ENCODE data around the gene GDF10. TPM values are rescaled to one million over a fixed set of nuclear protein-coding genes. Genes with fewer than 3 reads are reported as not detected.

GDF10 gene
- total RNA-seq, 4 donors from 2014 or later: 5.8 to 29.7 (median 10.8) TPM

DNA sequence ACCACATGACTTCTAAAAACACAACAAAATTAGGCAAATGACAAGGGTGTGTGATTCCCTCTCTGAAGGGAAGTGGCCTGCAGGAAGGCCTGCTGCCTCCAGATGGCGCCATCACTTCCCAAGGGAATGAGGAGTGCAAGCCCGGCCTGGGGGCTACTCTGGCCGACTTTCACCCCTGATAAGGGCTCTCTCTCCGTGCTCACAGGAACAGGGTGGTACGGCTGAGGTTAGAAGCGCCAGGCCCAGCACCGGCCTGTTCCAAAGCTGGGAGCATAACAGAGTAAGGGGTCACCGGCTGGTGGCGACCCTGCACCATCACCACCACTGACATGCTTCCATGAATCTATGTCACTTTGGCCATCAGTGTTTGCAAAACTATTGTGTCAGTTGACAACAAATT is 61.3 kb downstream of the GDF10 start:
- no peaks in the 10 kb centered on the region for H3K27me3 ChIP-seq
- ATAC-seq: no peak
- WGBS, 2 donors (ENCODE audit: low coverage in 1 of 2): 40 to 69% methylated on average over 3 to 6 of the region's 9 CpGs
- no peak overlapping the region for H3K4me3 ChIP-seq
- TF ChIP-seq EP300 (IDR thresholded peaks at IDR 0.05): no peak
- TF ChIP-seq POLR2AphosphoS5 (IDR thresholded peaks at IDR 0.05): no peak
- TF ChIP-seq, protein P1, sequence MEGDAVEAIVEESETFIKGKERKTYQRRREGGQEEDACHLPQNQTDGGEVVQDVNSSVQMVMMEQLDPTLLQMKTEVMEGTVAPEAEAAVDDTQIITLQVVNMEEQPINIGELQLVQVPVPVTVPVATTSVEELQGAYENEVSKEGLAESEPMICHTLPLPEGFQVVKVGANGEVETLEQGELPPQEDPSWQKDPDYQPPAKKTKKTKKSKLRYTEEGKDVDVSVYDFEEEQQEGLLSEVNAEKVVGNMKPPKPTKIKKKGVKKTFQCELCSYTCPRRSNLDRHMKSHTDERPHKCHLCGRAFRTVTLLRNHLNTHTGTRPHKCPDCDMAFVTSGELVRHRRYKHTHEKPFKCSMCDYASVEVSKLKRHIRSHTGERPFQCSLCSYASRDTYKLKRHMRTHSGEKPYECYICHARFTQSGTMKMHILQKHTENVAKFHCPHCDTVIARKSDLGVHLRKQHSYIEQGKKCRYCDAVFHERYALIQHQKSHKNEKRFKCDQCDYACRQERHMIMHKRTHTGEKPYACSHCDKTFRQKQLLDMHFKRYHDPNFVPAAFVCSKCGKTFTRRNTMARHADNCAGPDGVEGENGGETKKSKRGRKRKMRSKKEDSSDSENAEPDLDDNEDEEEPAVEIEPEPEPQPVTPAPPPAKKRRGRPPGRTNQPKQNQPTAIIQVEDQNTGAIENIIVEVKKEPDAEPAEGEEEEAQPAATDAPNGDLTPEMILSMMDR (IDR thresholded peaks at IDR 0.05): peak in 3 of 4 experiments; percentile 31 to 72 (median 50)
- H3K4me1 ChIP-seq: no peaks in the 10 kb centered on the region
- no peaks in the 10 kb centered on the region for H3K36me3 ChIP-seq
- H3K9me3 ChIP-seq: no peaks in the 10 kb centered on the region
- no peak overlapping the region for H3K27ac ChIP-seq

GRCh38 chr10:47362199-47362598 is 62.2 kb downstream of the GDF10 start:
- Histone ChIP-seq H3K4me1 (no peaks in the 10 kb centered on the region), H3K27ac (no peak overlapping the region), H3K9me3 (no peaks in the 10 kb centered on the region), H3K36me3 (no peaks in the 10 kb centered on the region), H3K4me3 (no peak overlapping the region), H3K27me3 (no peaks in the 10 kb centered on the region)
- WGBS, 2 donors (ENCODE audit: low coverage in 1 of 2): 89 to 100% methylated on average over 1 to 3 of the region's 3 CpGs
- TF ChIP-seq, protein P1 (IDR thresholded peaks at IDR 0.05): no peak
- ATAC-seq: no peak

Other genes starting within 250 kb of the GDF10 start
- gene GDF2, start 22.3 kb downstream of the GDF10 start, total RNA-seq: not detected
- gene RBP3, start 48.2 kb downstream of the GDF10 start, total RNA-seq: not detected
- gene ZNF488, start 84.1 kb downstream of the GDF10 start, total RNA-seq: under 1 TPM in 2 of 4 donors, not detected in 2; 0.12 to 0.47 TPM
- gene ANXA8, start 183.9 kb downstream of the GDF10 start, total RNA-seq: 1 to 10 TPM in 1 of 4 donors, under 1 TPM in 1, not detected in 2; 0.47 to 7.3 TPM
- gene FAM25G, start 191.5 kb downstream of the GDF10 start, total RNA-seq: not detected
- gene AGAP9, start 223.4 kb downstream of the GDF10 start, total RNA-seq: 10 to 100 TPM in 1 of 4 donors, 1 to 10 TPM in 3; 1.6 to 11.7 (median 5.1) TPM